HG02610 (cell line): ENCODE data around the gene DNAH17.
"Not testable (repeated sequence)": the region's sequence is repeated elsewhere in the genome, so short reads cannot be mapped to it uniquely, and the experiment has no call there.

ENCODE experiments used
- ATAC-seq: cut with Tn5 transposase; IDR thresholded peaks from one replicate; pipeline ENCODE4 v1.9.1; 2021; ENCODE audit warnings: mild to moderate bottlenecking, moderate library complexity; ENCODE audit not compliant: unreplicated experiment

DNAH17 gene

GRCh38 chr17:78526231-78527025 lies 50.8 kb downstream of the DNAH17 start:
- no peak for ATAC-seq

GRCh38 chr17:78525511-78526160 lies 51.6 kb downstream of the DNAH17 start:
- no peak for ATAC-seq

DNA sequence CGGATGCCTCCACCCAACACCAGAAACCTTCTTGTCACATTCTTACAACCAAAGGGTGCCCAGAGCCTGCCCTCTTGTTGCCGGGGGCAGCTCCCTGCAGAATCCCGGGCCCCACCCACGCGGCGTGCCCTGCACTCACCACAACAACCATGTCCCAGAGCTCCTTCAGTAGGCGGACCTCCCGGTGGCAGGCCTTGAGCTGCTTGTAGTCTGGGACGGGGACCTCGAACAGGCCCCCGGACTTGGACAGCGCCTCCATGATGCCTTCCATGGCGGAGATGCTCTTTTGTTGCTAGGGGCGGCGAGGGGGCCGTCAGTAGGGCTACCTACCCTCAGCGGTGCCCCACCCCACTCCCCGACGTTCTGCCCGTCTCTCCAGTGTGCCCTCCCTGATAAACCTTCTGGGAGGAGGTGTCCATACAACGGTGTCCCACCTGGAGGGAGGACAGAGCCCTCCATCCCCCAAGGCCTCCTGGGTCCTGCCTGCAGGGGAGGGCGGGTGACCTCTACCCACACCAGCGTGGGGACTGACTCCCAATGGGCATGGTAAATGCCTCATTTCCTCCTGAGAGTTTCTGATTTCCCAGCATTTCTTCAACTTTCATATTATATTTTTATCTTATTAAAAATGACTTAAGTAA lies 52.2 kb downstream of the DNAH17 start:
- no peak for ATAC-seq

- ATAC-seq = no peak
These were observed 53.1 kb downstream of the DNAH17 start for GRCh38 chr17:78523934-78524655.

DNA sequence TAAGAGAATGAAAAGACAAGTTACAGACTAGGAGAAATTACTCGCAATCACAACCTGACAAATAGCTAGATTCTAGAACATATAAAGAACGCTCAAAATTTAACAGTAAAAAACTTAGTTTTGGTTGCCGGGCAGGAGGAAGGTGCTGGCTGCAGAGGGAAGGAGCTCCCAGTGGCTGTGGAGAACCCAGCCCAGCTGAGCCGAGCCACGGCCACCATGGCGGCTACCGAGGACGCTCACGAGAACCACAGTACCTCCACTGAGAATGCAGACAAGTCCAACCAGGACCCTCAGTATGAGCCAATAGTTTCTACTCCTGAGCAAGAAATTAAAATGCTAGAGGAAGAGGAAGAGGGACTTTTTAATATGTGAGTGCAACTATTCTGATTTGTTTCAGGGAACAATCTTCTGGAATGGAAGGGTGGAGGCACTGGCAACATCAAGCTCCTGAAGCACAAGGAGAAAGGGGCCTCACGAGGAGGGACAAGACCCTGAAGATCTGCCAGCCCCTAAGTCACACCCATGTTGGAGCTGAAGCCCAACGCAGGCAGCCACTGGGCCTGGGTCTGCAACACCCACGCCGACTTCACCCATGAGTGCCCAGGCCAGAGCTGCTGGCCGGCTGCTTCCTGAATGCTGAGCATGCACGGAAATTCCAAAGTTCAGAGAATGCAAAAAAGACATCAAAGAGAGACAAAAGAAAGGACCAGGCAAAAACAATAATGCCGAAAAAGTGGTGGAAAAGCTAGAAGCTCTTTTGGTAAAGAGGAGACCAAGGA lies 55.0 kb downstream of the DNAH17 start:
- no peak for ATAC-seq

- ATAC-seq = no peak
These were observed 59.8 kb downstream of the DNAH17 start for GRCh38 chr17:78517421-78517820.

DNA sequence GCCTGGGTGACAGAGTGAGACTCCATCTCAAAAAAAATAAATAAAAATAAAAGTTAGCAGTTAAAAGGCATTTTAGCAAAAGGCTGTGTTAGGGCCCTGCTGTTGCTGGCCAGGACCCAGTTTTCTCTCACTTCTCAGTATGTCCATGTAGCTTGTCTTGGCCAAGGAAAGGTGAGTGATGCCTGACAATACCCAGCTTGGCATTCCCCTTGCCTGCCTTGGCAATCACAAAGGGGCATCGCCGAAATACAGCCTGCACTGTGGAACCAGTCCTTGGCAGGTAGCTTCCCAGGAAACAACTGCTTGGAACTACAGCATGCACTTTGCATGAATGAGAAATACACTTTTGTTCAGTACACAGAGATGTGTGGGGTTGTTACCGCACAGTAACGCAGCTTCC lies 61.7 kb downstream of the DNAH17 start:
- no peak for ATAC-seq

DNA sequence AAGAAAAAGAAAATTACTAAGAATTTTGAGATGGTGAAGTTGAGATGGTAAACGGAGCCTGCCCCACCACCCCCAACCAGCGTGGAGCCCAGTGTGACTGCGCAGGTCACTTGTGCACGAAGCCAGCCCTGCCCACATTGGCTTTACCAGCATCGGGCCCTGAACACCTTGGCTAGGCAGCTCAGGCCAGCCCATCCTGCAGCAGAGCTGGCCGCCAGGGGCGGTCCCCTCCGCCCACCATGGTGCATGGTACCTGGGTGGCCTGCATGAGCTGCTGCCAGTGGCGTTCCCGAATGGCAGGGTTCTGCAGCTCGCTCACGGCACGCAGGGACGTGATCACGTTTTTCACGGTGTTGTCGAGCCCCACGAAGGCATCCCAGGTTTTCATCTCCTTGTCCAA lies 62.7 kb downstream of the DNAH17 start:
- no peak for ATAC-seq

GRCh38 chr17:78512976-78513375 lies 64.2 kb downstream of the DNAH17 start:
- ATAC-seq = no peak

GRCh38 chr17:78510141-78511075 lies 66.8 kb downstream of the DNAH17 start:
- ATAC-seq = no peak

DNA sequence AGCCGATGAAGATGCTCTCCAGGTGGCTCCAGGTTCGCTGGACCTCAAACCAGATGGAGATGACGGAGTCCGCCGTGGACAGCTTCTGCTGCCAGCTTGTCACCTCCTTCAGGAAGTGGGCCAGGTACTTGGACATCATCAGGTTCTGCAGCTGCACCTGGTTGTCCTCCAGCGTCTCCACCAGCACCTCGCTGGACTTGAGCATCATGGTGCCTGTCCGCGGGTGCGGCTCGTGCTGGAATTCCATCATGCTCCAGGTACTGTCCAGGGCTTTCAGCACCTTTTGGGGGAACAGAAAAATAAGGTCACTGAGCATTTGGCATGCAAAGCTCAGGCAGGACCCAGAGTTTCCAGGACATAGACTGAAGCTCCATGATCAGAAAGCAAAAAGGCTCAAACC lies 69.7 kb downstream of the DNAH17 start:
- ATAC-seq = no peak

DNA sequence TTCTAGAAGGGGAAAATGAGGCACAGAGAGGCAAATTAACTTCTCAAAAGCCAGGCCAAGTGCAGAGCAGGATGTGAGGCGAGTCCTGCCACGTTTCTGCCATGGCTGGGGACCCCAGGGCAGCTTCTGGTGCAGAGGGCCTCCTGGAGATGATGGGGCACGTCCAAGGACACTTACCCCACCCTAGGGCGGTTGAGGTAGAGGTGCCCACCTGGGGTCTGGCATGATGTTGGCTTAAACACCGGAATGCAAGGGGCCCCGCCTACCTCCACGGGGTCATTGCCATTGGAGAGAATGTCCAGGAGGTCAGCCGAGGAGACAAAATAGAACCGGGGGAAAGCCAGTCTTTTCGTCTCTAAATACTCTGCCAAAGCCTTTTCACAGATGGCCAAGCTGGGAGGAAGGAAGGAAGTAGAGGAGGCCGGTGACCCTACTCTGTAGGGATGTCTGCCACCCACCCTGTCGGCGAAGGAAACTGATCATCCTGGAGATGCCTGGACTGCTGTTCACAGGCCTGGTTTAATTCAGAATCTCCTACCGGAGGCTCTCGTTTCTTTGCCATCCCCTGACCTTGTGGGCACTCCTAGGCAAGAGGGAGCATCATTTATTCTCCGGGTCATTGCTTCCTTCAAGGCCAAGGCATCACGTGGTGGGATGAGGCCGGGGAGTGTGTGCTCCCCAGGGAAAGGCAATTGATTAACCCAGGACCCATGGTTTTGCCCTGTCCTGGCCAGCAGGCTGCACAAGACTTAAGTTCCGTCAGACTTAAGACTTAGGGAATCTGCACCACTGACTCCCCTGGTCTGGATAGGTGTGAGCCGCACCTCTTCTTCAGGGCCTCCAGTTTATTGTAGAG lies 70.5 kb downstream of the DNAH17 start:
- no peak for ATAC-seq

GRCh38 chr17:78504156-78504925 lies 72.9 kb downstream of the DNAH17 start:
- ATAC-seq = no peak

DNA sequence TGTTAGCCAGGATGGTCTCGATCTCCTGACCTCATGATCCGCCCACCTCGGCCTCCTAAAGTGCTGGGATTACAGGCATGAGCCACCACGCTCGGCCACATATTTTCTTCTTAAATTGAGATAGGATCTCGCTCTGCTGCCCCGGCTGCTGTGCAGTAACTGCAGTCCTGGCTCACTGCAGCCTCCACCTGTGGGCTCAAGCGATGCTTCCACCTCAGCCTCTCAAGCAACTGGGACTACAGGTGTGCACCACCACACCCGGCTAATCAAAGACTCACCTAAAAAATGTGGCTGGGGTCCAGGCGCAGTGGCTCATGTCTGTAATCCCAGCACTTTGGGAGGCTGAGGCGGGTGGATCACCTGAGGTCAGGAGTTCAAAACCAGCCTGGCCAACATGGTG lies 73.8 kb downstream of the DNAH17 start:
- ATAC-seq = not testable (repeated sequence)

GRCh38 chr17:78502611-78503148 lies 74.5 kb downstream of the DNAH17 start:
- ATAC-seq = no peak

GRCh38 chr17:78501241-78502036 lies 75.8 kb downstream of the DNAH17 start:
- no peak for ATAC-seq

DNA sequence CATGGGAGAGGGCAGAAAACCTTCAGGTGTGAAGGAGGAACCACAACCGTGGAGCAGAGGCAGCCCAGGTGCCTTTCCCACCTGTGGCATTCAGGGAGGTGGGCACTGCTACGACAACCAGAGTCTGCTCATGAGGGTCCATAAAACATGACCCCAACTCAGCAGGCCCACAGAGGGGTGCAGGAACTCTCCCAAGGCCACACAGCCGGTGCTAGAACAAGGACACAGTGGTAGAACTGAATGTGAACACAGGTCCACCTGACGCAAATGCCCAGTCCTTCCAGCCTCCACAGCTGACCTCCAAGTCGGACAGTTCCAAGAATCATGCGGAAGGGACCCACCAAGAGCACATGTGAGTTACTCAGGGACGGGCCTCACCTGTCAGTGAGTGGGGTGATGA lies 76.4 kb downstream of the DNAH17 start:
- ATAC-seq = no peak
